Gastrocnemius medialis (tissue), 4 donors: ENCODE data around the gene MSI2. TPM values are rescaled to one million over a fixed set of nuclear protein-coding genes. Genes with fewer than 3 reads are reported as not detected.

ENCODE experiments used
- ATAC-seq, 2 donors: fragments of 150-250 bp; one replicate each; pipeline ENCODE4 v1.9.1; 2016
- DNase-seq, 2 donors: peaks; one replicate each; pipeline ENCODE4 v3.0.0-alpha.2; 2019
- H3K27ac ChIP-seq, 4 donors: fragments of 200-600 bp; sonication (generic); 1 replicate in 1 of 4; 2 replicates in 3 of 4; pipeline ENCODE4 v1.5.1; 2016 to 2018; ENCODE audit warnings: mild to moderate bottlenecking in 2 of 4, moderate library complexity in 1 of 4
- H3K27me3 ChIP-seq, 3 donors: fragments of 200-600 bp; sonication (generic) in 2 of 3; 1 replicate in 1 of 3; 2 replicates in 2 of 3; pipeline versions ENCODE4 v1.5.1 to v1.6.0; 2016 to 2019; ENCODE audit warnings: mild to moderate bottlenecking in 1 of 3, moderate library complexity in 1 of 3
- H3K36me3 ChIP-seq, 2 donors: fragments of 200-600 bp; sonication (generic) in 1 of 2; one replicate each; pipeline ENCODE4 v1.5.1; 2017 to 2018
- H3K4me1 ChIP-seq, 2 donors: fragments of 200-600 bp; sonication (generic) in 1 of 2; one replicate each; pipeline ENCODE4 v1.5.1; 2016 to 2017; ENCODE audit warnings: mild to moderate bottlenecking in 2 of 2
- H3K4me3 ChIP-seq, 4 donors: fragments of 200-600 bp; sonication (generic) in 3 of 4; 1 replicate in 1 of 4; 2 replicates in 3 of 4; pipeline ENCODE4 v1.5.1; 2016 to 2019; ENCODE audit warnings: mild to moderate bottlenecking in 2 of 4
- H3K9me3 ChIP-seq, 3 donors: fragments of 200-600 bp; sonication (generic) in 2 of 3; 1 replicate in 1 of 3; 2 replicates in 2 of 3; pipeline ENCODE4 v1.5.1; 2016 to 2019
- POLR2A ChIP-seq, 2 donors: fragments of 450-650 bp; IDR thresholded peaks; one replicate each; pipeline ENCODE4 v1.6.1; 2017; ENCODE audit warnings: antibody characterized with exemption in 2 of 2, mild to moderate bottlenecking in 2 of 2, moderate library complexity in 2 of 2
- in situ Hi-C, 4 donors: fragments of 200-750 bp; cut with MboI; loops; one replicate each; pipeline versions ENCODE4 v1.15.0 to v1.8.0; 2017; ENCODE audit warnings: low sequenced_read_pairs in 4 of 4
- intact Hi-C: fragments of 100-400 bp; cut with DNase I; formaldehyde crosslinking; loops from one replicate; pipeline ENCODE4 v1.15.1; 2023; ENCODE audit warnings: low total_unique reads
- total RNA-seq, 4 donors: library from RNA; depleted of rRNA; stranded (reverse); fragments of >200 nt; gene quantifications; one replicate each; pipeline versions ENCODE4 v1.1.0 to v1.2.3, GENCODE V29; 2016
- TF ChIP-seq, protein P1 (sequence below), 5 experiments: fragments of 450-650 bp in 3 of 5; fragments of 200-600 bp in 2 of 5; sonication (generic) in 2 of 5; IDR thresholded peaks in 4 of 5; conservative IDR thresholded peaks in 1 of 5; 1 replicate in 4 of 5; 2 replicates in 1 of 5; pipeline ENCODE4 v1.5.1; 2016 to 2019; ENCODE audit warnings: antibody characterized with exemption in 5 of 5, mild to moderate bottlenecking in 3 of 5, moderate library complexity in 3 of 5

The MSI2 gene
- total RNA-seq, 4 donors from 2014 or later: 33.1 to 66.2 (median 48.5) TPM

DNA sequence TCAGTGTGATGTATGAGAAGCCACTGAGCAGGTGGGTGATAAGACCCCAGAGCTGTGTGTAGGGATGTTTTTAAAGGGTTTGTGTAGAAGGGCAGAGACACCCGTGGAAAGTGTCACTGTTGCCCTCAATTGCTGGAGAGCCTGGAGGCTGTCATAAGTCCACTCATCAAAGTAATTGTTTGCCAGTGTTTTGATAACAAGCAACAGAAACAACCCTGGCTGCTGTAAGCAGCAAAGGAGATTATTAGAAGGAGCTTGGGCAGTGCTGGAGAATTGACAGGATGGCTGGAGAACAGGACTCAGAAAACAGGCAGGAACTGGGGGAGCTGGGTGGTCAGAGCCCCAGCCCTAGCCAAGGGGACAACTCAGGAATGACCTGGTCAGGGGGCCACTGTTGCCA lies 369.2 kb downstream of the MSI2 start:
- intact Hi-C loops: no loop called here
- no peak overlapping the region for H3K4me3 ChIP-seq
- no peak for TF ChIP-seq POLR2A (IDR thresholded peaks at IDR 0.05)
- TF ChIP-seq, protein P1, sequence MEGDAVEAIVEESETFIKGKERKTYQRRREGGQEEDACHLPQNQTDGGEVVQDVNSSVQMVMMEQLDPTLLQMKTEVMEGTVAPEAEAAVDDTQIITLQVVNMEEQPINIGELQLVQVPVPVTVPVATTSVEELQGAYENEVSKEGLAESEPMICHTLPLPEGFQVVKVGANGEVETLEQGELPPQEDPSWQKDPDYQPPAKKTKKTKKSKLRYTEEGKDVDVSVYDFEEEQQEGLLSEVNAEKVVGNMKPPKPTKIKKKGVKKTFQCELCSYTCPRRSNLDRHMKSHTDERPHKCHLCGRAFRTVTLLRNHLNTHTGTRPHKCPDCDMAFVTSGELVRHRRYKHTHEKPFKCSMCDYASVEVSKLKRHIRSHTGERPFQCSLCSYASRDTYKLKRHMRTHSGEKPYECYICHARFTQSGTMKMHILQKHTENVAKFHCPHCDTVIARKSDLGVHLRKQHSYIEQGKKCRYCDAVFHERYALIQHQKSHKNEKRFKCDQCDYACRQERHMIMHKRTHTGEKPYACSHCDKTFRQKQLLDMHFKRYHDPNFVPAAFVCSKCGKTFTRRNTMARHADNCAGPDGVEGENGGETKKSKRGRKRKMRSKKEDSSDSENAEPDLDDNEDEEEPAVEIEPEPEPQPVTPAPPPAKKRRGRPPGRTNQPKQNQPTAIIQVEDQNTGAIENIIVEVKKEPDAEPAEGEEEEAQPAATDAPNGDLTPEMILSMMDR (IDR thresholded peaks at IDR 0.05 in 4 of 5, conservative IDR thresholded peaks at IDR 0.05 in 1 of 5): no peak
- no peak overlapping the region for H3K27ac ChIP-seq
- no peaks in the 10 kb centered on the region for H3K27me3 ChIP-seq
- no peak for DNase-seq
- in situ Hi-C loops: no loop called here
- peaks cover 0 to 6% of the 10 kb centered on the region in 2 donors for H3K36me3 ChIP-seq
- peaks cover 0 to 4% of the 10 kb centered on the region in 2 donors for H3K4me1 ChIP-seq
- H3K9me3 ChIP-seq: no peaks in the 10 kb centered on the region
- ATAC-seq: no peak

DNA sequence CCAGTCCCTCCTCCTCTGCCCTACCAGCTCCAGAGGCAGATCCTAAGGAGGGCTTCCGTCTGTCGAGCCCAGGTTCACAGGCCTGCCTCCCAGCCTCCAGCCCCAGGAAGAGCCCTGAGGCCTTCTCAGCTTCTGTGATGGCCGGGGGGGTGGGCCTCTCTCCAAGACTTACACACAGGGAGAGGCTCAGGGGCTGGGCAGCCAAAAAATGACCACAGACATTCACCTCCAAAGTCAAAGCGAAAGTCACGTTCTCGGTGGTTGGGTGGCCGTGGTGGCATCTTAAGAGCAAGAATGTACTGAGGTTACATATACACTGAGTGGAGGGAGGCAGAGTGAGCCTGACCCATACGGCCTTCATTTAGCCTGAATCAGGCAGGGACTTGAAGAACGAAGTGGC lies 369.6 kb downstream of the MSI2 start:
- Histone ChIP-seq H3K27ac (no peak overlapping the region), H3K4me3 (no peak overlapping the region), H3K4me1 (peaks cover 0 to 4% of the 10 kb centered on the region in 2 donors), H3K36me3 (peaks cover 0 to 6% of the 10 kb centered on the region in 2 donors), H3K27me3 (no peaks in the 10 kb centered on the region), H3K9me3 (no peaks in the 10 kb centered on the region)
- intact Hi-C loops (no loop called here), in situ Hi-C loops (no loop called here)
- peak in 1 of 2 donors; percentile 11 for DNase-seq
- TF ChIP-seq POLR2A (IDR thresholded peaks at IDR 0.05): no peak
- TF ChIP-seq, protein P1 (IDR thresholded peaks at IDR 0.05 in 4 of 5, conservative IDR thresholded peaks at IDR 0.05 in 1 of 5): no peak
- no peak for ATAC-seq

DNA sequence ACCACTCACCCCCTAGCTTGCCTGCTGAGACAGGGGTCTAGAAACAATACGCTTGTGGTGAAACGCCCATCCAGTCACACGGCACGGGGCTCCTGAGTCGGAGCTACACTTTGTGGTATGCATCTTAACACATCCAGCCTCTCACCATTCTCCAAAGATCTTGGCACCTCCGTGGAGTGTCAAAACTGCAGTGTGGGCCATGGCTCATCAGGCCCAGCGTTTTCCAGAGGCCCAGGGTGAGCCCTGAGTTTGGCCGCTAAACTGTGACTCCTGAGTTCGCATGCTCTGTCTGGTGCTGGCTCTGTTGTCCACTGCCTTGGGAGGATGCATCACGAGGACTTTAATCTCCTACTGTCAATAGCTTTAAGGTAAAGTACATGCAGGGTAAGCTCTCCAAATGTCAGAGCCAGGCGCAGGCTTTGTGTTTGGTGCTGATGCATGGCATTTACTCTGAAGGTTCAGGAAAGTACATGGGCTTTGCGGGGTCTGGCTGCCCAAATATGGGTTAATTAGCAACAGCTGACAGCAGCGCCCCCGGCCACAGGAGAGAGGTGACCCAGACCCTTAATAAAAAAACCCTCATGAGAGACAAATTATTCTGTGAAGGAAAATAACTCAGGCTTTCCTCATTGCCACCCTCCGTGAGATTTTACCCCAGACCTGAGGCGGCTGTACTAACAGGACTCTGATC lies 370.3 kb downstream of the MSI2 start:
- ATAC-seq (no peak), DNase-seq (peak in 1 of 2 donors; percentile 2)
- TF ChIP-seq, protein P1 (IDR thresholded peaks at IDR 0.05 in 4 of 5, conservative IDR thresholded peaks at IDR 0.05 in 1 of 5): no peak
- TF ChIP-seq POLR2A (IDR thresholded peaks at IDR 0.05): no peak
- H3K4me3 ChIP-seq: no peak overlapping the region
- no peaks in the 10 kb centered on the region for H3K27me3 ChIP-seq
- in situ Hi-C loops: no loop called here
- no peak overlapping the region for H3K27ac ChIP-seq
- H3K9me3 ChIP-seq: no peaks in the 10 kb centered on the region
- intact Hi-C loops: no loop called here
- peaks cover 0 to 4% of the 10 kb centered on the region in 2 donors for H3K4me1 ChIP-seq
- peaks cover 0 to 6% of the 10 kb centered on the region in 2 donors for H3K36me3 ChIP-seq

DNA sequence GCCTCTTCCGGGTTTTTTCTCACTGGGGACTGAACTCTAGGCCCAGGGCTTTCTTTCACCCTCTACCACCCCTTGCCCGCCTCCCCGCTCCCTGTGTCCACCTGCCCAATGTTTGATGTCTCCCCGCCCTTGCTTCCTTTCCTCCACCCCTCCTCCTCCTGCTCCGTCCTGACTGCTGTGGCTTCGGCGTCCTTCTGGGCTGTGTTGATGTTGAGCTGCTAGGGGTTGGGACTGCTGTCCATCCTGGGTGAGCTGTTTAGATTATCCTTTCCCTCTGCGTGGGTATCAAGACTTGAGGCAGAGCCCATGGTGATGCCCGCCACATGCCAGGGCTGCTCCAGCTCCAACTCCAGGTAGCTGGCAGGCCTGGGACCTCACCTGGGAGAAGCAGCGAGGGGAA lies 371.3 kb downstream of the MSI2 start:
- no peak overlapping the region for H3K4me3 ChIP-seq
- no peak for TF ChIP-seq POLR2A (IDR thresholded peaks at IDR 0.05)
- TF ChIP-seq, protein P1 (IDR thresholded peaks at IDR 0.05 in 4 of 5, conservative IDR thresholded peaks at IDR 0.05 in 1 of 5): no peak
- DNase-seq (peak in 1 of 2 donors; percentile 7), ATAC-seq (no peak)
- no peaks in the 10 kb centered on the region for H3K27me3 ChIP-seq
- in situ Hi-C loops: no loop called here
- no peaks in the 10 kb centered on the region for H3K9me3 ChIP-seq
- intact Hi-C loops: no loop called here
- H3K4me1 ChIP-seq: peaks cover 0 to 4% of the 10 kb centered on the region in 2 donors
- peaks cover 0 to 6% of the 10 kb centered on the region in 2 donors for H3K36me3 ChIP-seq
- H3K27ac ChIP-seq: no peak overlapping the region
